ENCODE data around the gene MAP2K1. TPM values are rescaled to one million over a fixed set of nuclear protein-coding genes. Genes with fewer than 3 reads are reported as not detected.
"Not testable (repeated sequence)": the region's sequence is repeated elsewhere in the genome, so short reads cannot be mapped to it uniquely, and the experiment has no call there.

MAP2K1 gene
- total RNA-seq, 2 donors from 2014 or later, result 73.7 to 81.2 TPM

GRCh38 chr15:66374179-66374578, 12.5 kb upstream of the MAP2K1 start:
- WGBS, 2 experiments (ENCODE audit: insufficient coverage in 1 of 2, insufficient read length in 1 of 2), result 90 to 92% methylated on average over 2 to 4 of the region's 4 CpGs
- TF ChIP-seq CTCF (conservative IDR thresholded peaks at IDR 0.05), result no peak

GRCh38 chr15:66378814-66379430, 7.8 kb upstream of the MAP2K1 start:
- whole genome bisulfite sequencing, 2 experiments (ENCODE audit: insufficient coverage in 1 of 2, insufficient read length in 1 of 2), result 86 to 93% methylated on average over 6 to 7 of the region's 7 CpGs
- no peaks in the 10 kb centered on the region for H3K36me3 Mint-ChIP-seq (ENCODE audit: low read depth)
- Histone ChIP-seq H3K9ac (ENCODE audit: extremely low read depth, low read length, poor library complexity, severe bottlenecking) (no peak overlapping the region), H3K4me3 (ENCODE audit: low read length) (no peak overlapping the region), H3K36me3 (ENCODE audit: control insufficient read depth, insufficient read depth, low read length) (no peaks in the 10 kb centered on the region), H3K9me3 (ENCODE audit: control insufficient read depth, low read length) (peaks cover 4% of the 10 kb centered on the region), H3K27me3 (ENCODE audit: control insufficient read depth, insufficient read depth, low read length, poor library complexity, severe bottlenecking) (no peaks in the 10 kb centered on the region), H3K4me1 (ENCODE audit: control insufficient read depth, insufficient read depth, low read length) (no peaks in the 10 kb centered on the region), H3K27ac (ENCODE audit: low read depth, low read length) (no peak overlapping the region)
- no peaks in the 10 kb centered on the region for H3K27me3 Mint-ChIP-seq (ENCODE audit: insufficient read depth)
- no peak overlapping the region for H3K4me3 Mint-ChIP-seq
- H3K9me3 Mint-ChIP-seq, result peaks cover 13% of the 10 kb centered on the region
- DNase-seq, result no peak
- H3K4me1 Mint-ChIP-seq, result no peaks in the 10 kb centered on the region
- H3K27ac Mint-ChIP-seq, result no peak overlapping the region
- no peak for TF ChIP-seq CTCF (conservative IDR thresholded peaks at IDR 0.05)

More at GRCh38 chr15:66374179-66374578, 12.5 kb upstream of the MAP2K1 start:
- H3K27me3 ChIP-seq (ENCODE audit: control insufficient read depth, insufficient read depth, low read length, poor library complexity, severe bottlenecking), result no peaks in the 10 kb centered on the region
- Mint-ChIP-seq H3K27me3 (ENCODE audit: insufficient read depth) (no peaks in the 10 kb centered on the region), H3K9me3 (peaks cover 14% of the 10 kb centered on the region), H3K36me3 (ENCODE audit: low read depth) (no peaks in the 10 kb centered on the region), H3K4me1 (peaks cover 3% of the 10 kb centered on the region), H3K4me3 (no peak overlapping the region), H3K27ac (no peak overlapping the region)
- no peaks in the 10 kb centered on the region for H3K36me3 ChIP-seq (ENCODE audit: control insufficient read depth, insufficient read depth, low read length)
- H3K4me1 ChIP-seq (ENCODE audit: control insufficient read depth, insufficient read depth, low read length), result no peaks in the 10 kb centered on the region
- DNase-seq, result no peak
- H3K4me3 ChIP-seq (ENCODE audit: low read length), result no peak overlapping the region
- H3K9ac ChIP-seq (ENCODE audit: extremely low read depth, low read length, poor library complexity, severe bottlenecking), result no peak overlapping the region
- H3K9me3 ChIP-seq (ENCODE audit: control insufficient read depth, low read length), result peaks cover 4% of the 10 kb centered on the region
- H3K27ac ChIP-seq (ENCODE audit: low read depth, low read length), result no peak overlapping the region

- not testable (repeated sequence) for H3K4me3 Mint-ChIP-seq; H3K27me3 ChIP-seq (ENCODE audit: control insufficient read depth, insufficient read depth, low read length, poor library complexity, severe bottlenecking)
- 90 to 92% methylated on average over 2 of the region's 2 CpGs for WGBS, 2 experiments (ENCODE audit: insufficient coverage in 1 of 2, insufficient read length in 1 of 2)
Measured at GRCh38 chr15:66381376-66381775, 5.3 kb upstream of the MAP2K1 start.

More at GRCh38 chr15:66381376-66381775, 5.3 kb upstream of the MAP2K1 start:
- H3K9ac ChIP-seq (ENCODE audit: extremely low read depth, low read length, poor library complexity, severe bottlenecking); H3K9me3 Mint-ChIP-seq; H3K4me1 ChIP-seq (ENCODE audit: control insufficient read depth, insufficient read depth, low read length); H3K4me1 Mint-ChIP-seq; DNase-seq; H3K27ac ChIP-seq (ENCODE audit: low read depth, low read length); H3K27ac Mint-ChIP-seq; H3K9me3 ChIP-seq (ENCODE audit: control insufficient read depth, low read length); H3K4me3 ChIP-seq (ENCODE audit: low read length); H3K36me3 ChIP-seq (ENCODE audit: control insufficient read depth, insufficient read depth, low read length); H3K27me3 Mint-ChIP-seq (ENCODE audit: insufficient read depth); H3K36me3 Mint-ChIP-seq (ENCODE audit: low read depth): not testable (repeated sequence)
